Measurements from ENCODE around the gene LMTK2.

GRCh38 chr7:98079891-98080648 lies 26.6 kb upstream of the LMTK2 start:
- TF ChIP-seq POLR2AphosphoS5 (IDR thresholded peaks at IDR 0.05; ENCODE audit: low read depth, low read length) (no peak), REST (IDR thresholded peaks at IDR 0.05; ENCODE audit: insufficient read depth in 1 of 2, low read depth in 2 of 2, low read length in 2 of 2) (no peak), TAF1 (IDR thresholded peaks at IDR 0.05; ENCODE audit: borderline replicate concordance, insufficient read depth, low read length) (no peak), SIN3A (IDR thresholded peaks at IDR 0.05; ENCODE audit: borderline replicate concordance, insufficient read depth, low read length) (no peak), FOXP2 (optimal IDR thresholded peaks at IDR 0.05; ENCODE audit: borderline replicate concordance, extremely low read depth, extremely low read length, insufficient read depth) (no peak)
